BE2C (cell line): ENCODE data around the gene OR6B2.

Experiments used
- DNase-seq: peaks from one replicate; pipeline ENCODE4 v3.0.0-alpha.2; 2020
- H3K27me3 ChIP-seq: fragments of 250-450 bp; sonication (Bioruptor Pico); 2 replicates; pipeline ENCODE4 v1.5.1; 2020; ENCODE audit warnings: mild to moderate bottlenecking
- H3K36me3 ChIP-seq: fragments of 250-450 bp; sonication (Bioruptor Pico); 2 replicates; pipeline ENCODE4 v1.5.1; 2020; ENCODE audit warnings: mild to moderate bottlenecking
- H3K4me1 ChIP-seq: fragments of 250-450 bp; sonication (Bioruptor Pico); 2 replicates; pipeline ENCODE4 v1.5.1; 2020
- H3K4me3 ChIP-seq: 2 replicates; pipeline ENCODE4 v1.5.1; 2011; ENCODE audit warnings: low read depth, low read length
- H3K9me3 ChIP-seq: fragments of 250-450 bp; sonication (Bioruptor Pico); 2 replicates; pipeline ENCODE4 v1.5.1; 2020
- TF ChIP-seq, protein P1 (sequence below): IDR thresholded peaks from 2 replicates; pipeline ENCODE4 v1.5.1; 2012; ENCODE audit warnings: mild to moderate bottlenecking, low read depth, low read length

The OR6B2 gene

DNA sequence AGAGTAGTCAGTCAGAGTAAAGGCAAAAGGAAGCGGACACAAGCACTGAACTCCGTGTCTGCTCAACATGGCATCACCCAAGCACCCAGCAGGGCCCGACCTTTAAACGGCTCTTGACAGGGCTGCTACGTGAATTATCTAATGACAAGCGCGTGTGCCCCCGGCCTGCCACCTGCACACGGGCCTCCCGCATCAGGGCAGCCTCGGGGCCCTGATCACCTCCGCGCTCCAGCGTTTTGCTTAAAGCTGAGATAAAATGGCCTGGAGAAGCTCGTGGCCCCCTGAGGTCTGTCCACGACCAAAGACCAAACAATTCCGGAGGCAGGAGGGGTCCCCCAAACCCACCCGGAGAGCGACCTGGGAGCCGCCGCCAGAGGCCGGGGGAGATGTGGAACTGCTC lies 5.5 kb downstream of the OR6B2 start:
- H3K27me3 ChIP-seq, result peaks cover 5% of the 10 kb centered on the region
- no peak for DNase-seq
- peak overlapping the region; percentile 95 for H3K4me3 ChIP-seq
- H3K4me1 ChIP-seq, result no peaks in the 10 kb centered on the region; the same call in 1 of the 2 replicates
- TF ChIP-seq, protein P1, sequence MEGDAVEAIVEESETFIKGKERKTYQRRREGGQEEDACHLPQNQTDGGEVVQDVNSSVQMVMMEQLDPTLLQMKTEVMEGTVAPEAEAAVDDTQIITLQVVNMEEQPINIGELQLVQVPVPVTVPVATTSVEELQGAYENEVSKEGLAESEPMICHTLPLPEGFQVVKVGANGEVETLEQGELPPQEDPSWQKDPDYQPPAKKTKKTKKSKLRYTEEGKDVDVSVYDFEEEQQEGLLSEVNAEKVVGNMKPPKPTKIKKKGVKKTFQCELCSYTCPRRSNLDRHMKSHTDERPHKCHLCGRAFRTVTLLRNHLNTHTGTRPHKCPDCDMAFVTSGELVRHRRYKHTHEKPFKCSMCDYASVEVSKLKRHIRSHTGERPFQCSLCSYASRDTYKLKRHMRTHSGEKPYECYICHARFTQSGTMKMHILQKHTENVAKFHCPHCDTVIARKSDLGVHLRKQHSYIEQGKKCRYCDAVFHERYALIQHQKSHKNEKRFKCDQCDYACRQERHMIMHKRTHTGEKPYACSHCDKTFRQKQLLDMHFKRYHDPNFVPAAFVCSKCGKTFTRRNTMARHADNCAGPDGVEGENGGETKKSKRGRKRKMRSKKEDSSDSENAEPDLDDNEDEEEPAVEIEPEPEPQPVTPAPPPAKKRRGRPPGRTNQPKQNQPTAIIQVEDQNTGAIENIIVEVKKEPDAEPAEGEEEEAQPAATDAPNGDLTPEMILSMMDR, result no peak
- H3K9me3 ChIP-seq, result no peaks in the 10 kb centered on the region
- peaks cover 19% of the 10 kb centered on the region for H3K36me3 ChIP-seq

DNA sequence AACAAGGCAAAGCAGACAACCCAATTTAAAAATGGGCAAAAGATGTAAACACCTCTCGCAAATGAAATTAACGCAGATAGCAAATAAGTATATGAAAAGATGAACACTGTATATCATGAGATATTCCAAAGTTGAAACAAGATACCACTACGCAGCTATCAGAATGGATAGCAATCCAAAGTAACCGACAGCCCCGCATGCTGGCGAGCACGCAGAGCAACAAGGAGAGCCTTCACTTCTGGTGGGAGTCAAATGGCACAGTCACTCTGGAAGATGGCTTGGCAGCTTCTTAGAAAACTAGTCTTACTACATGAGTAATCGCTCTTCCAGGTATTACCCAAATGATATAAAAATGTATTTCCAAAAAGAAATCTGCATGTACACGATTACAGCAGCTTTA lies 6.4 kb downstream of the OR6B2 start:
- Histone ChIP-seq H3K9me3 (no peaks in the 10 kb centered on the region), H3K27me3 (no peaks in the 10 kb centered on the region)
- TF ChIP-seq, protein P1, result no peak

DNA sequence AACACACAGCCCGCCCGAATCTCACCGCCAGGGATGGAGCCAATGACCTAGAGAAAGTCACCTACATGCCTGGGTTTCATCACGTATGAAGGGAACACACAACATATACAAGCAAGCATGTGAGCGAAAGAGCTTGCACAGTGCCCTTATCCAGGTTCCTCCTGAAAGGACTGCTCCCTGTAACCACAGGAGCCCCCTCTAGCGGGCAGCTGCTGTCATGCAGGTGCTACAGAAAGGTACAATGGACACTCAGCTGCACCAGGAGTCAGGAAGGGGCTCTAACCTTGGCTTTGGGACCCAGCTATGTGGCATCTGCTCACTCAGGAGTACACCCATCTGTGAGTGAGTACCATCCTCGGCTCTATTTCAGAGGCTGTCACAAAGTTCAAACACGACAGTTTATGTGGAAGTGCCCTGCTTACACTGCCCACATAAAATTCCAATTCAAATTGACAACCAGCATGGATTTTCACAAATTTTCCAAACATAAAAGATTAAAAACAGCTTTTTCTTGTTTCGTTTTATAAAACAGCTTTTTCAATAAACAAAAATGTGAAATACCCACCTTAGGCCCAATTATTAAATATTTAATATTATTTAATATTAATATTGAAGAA lies 8.6 kb downstream of the OR6B2 start:
- Histone ChIP-seq H3K36me3 (peaks cover 47% of the 10 kb centered on the region), H3K4me1 (no peaks in the 10 kb centered on the region; the same call in 1 of the 2 replicates), H3K27me3 (no peaks in the 10 kb centered on the region), H3K9me3 (no peaks in the 10 kb centered on the region), H3K4me3 (no peak overlapping the region)
- TF ChIP-seq, protein P1, result peak; percentile 98
- peak; percentile 84 for DNase-seq

More for the DNA sequence above, 6.4 kb downstream of the OR6B2 start:
- peak overlapping the region; percentile 95 for H3K4me3 ChIP-seq
- no peaks in the 10 kb centered on the region; the same call in 1 of the 2 replicates for H3K4me1 ChIP-seq
- DNase-seq, result no peak
- H3K36me3 ChIP-seq, result peaks cover 25% of the 10 kb centered on the region

DNA sequence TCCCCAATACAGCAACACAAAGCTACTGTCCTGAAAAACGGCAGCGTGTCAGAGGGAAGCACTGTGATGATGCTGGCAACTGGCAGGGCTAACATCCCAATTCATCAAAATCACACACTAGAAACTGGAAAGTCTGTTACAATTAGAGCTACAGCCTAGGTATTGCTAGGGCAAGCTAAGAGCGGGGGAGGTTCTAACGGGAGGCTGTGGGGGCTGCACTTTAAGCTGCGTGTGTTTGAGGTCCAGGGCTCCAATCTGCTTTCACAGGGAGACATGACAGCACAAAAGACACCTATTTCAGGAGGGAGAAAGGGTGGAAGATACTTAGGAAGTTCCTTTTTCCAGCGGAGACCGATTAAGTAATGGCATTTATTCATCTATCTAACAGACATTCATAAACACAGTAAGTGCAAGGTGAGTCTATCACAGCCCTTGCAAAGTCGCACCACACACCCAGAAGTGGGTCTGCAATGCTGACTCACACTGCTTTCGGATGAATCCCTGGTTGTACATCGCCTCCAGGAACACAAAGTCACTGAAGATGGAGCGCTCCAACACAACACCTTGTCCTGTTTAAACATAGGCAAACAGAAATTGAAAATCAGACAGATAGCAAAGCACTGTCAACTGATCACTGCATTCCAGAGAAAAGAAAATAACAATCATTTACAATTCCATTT lies 12.0 kb downstream of the OR6B2 start:
- no peak overlapping the region for H3K4me3 ChIP-seq
- TF ChIP-seq, protein P1, result no peak
- H3K9me3 ChIP-seq, result no peaks in the 10 kb centered on the region
- H3K27me3 ChIP-seq, result no peaks in the 10 kb centered on the region
- H3K36me3 ChIP-seq, result peaks cover 79% of the 10 kb centered on the region
- H3K4me1 ChIP-seq, result no peaks in the 10 kb centered on the region
- no peak for DNase-seq

DNA sequence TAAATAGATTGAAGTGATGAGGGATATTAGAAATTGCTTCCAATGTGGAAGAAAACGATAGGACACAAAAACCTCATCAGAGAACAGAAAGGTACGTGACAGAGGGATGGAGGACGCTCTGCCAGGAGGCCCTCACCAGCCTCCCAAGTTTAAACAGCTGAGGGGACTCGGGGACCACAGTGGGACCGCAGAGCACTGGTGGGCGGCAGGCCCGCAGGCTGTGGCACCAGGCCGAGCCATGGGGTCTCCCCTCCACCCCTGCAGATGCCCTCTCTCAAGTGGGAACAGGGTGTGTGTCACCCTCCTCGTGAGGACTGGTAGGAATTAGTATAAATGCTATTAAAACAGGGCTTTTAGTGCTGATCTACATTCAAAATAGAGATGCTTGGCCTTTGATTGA lies 15.9 kb downstream of the OR6B2 start:
- H3K36me3 ChIP-seq, result peaks cover 91% of the 10 kb centered on the region
- no peaks in the 10 kb centered on the region for H3K4me1 ChIP-seq

More for the DNA sequence above, 15.9 kb downstream of the OR6B2 start:
- Histone ChIP-seq H3K27me3 (no peaks in the 10 kb centered on the region), H3K4me3 (no peak overlapping the region), H3K9me3 (no peaks in the 10 kb centered on the region)
- no peak for DNase-seq
- TF ChIP-seq, protein P1, result no peak
